Mesothelial cell of epicardium (in vitro differentiated cells): ENCODE measurements around the gene GRB10. TPM values are rescaled to one million over a fixed set of nuclear protein-coding genes. Genes with fewer than 3 reads are reported as not detected.

Experiments
- DNase-seq, 2 experiments: peaks; one replicate each; pipeline ENCODE4 v3.0.0; 2021; ENCODE audit warnings: low spot score in 2 of 2; ENCODE audit not compliant: unreplicated experiment in 2 of 2
- H3K27ac Mint-ChIP-seq: 2 replicates; pipeline ENCODE4 v1.8.0; 2021; ENCODE audit warnings: mixed read lengths
- H3K27me3 Mint-ChIP-seq: 2 replicates; pipeline ENCODE4 v1.8.0; 2021; ENCODE audit warnings: low read depth, mixed read lengths
- H3K36me3 Mint-ChIP-seq: 2 replicates; pipeline ENCODE4 v1.8.0; 2021; ENCODE audit warnings: mixed read lengths
- H3K4me1 Mint-ChIP-seq: 2 replicates; pipeline ENCODE4 v1.8.0; 2021; ENCODE audit warnings: mixed read lengths
- H3K4me3 Mint-ChIP-seq: 2 replicates; pipeline ENCODE4 v1.8.0; 2021; ENCODE audit warnings: mild to moderate bottlenecking, moderate library complexity, mixed read lengths
- H3K9me3 Mint-ChIP-seq: 2 replicates; pipeline ENCODE4 v1.8.0; 2021; ENCODE audit warnings: mixed read lengths
- CTCF ChIP-seq: fragments of 200-600 bp; sonication (generic); IDR thresholded peaks from one replicate; pipeline ENCODE4 v1.5.0; 2021; ENCODE audit warnings: antibody characterized with exemption; ENCODE audit not compliant: unreplicated experiment
- total RNA-seq: library from RNA; stranded (reverse); gene quantifications from 3 replicates; pipeline ENCODE4 v1.2.1, GENCODE V29; 2021

GRB10 gene
- total RNA-seq, 1 donor from 2014 or later = 59.2 TPM

DNA sequence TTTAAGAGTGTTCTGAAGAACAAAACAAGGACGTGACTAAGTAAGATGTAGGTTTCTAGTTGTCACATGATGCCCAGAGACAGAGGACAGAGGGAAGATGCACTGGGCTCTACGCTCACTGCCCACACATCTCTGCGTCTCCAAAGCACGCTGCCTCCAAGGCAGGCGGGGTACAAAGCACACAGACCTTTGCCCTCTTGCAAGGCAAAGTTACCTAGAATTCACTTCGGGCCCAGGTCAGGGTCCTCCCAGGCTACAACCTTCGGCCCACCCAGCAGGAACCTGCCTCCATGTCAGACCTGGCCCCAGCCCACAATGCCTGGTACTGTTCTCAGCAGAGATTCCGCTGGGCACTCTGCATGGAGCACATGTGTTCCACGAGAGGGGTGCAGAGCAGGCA lies 26.5 kb downstream of the GRB10 start:
- H3K36me3 Mint-ChIP-seq = no peaks in the 10 kb centered on the region
- no peak for DNase-seq
- H3K4me3 Mint-ChIP-seq = no peak overlapping the region
- H3K9me3 Mint-ChIP-seq = no peaks in the 10 kb centered on the region
- H3K4me1 Mint-ChIP-seq = peaks cover 18% of the 10 kb centered on the region
- no peaks in the 10 kb centered on the region for H3K27me3 Mint-ChIP-seq
- no peak overlapping the region for H3K27ac Mint-ChIP-seq
- TF ChIP-seq CTCF = no peak

GRCh38 chr7:50754684-50755083 lies 28.0 kb downstream of the GRB10 start:
- Mint-ChIP-seq H3K27ac (no peak overlapping the region), H3K4me1 (peaks cover 33% of the 10 kb centered on the region)

DNA sequence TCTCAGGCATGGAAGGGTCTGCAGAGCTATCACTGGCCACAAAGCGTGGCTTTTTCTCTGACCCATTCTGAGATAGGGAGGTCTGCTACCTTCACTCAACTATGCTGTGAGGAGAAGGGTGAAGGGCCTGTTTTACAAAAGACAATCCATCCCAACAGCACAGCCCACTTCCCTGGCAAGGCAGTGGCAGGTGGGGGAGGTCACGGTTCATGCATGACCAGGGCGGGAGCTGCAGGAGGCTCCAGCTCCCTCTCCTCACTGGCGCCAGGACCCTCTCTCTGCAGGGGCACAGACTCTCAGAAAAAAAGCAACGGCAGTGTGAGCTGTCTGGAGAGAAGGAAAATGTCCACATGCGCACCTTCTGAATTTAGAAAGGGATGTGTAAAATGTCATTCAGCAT lies 28.5 kb downstream of the GRB10 start:
- Mint-ChIP-seq H3K27ac (no peak overlapping the region), H3K27me3 (no peaks in the 10 kb centered on the region), H3K4me1 (peaks cover 36% of the 10 kb centered on the region), H3K9me3 (no peaks in the 10 kb centered on the region), H3K36me3 (no peaks in the 10 kb centered on the region), H3K4me3 (no peak overlapping the region)
- DNase-seq = no peak
- no peak for TF ChIP-seq CTCF

More at GRCh38 chr7:50754684-50755083, 28.0 kb downstream of the GRB10 start:
- Mint-ChIP-seq H3K9me3 (no peaks in the 10 kb centered on the region), H3K36me3 (no peaks in the 10 kb centered on the region), H3K27me3 (no peaks in the 10 kb centered on the region), H3K4me3 (no peak overlapping the region)
- no peak for DNase-seq
- no peak for TF ChIP-seq CTCF

- Mint-ChIP-seq H3K27me3 (no peaks in the 10 kb centered on the region), H3K9me3 (no peaks in the 10 kb centered on the region), H3K36me3 (peaks cover 3% of the 10 kb centered on the region), H3K4me3 (no peak overlapping the region), H3K4me1 (peaks cover 41% of the 10 kb centered on the region), H3K27ac (no peak overlapping the region)
- no peak for TF ChIP-seq CTCF
- no peak for DNase-seq
These were observed 30.3 kb downstream of the GRB10 start for GRCh38 chr7:50752422-50752821.

GRCh38 chr7:50751146-50751545 lies 31.6 kb downstream of the GRB10 start:
- H3K27me3 Mint-ChIP-seq = no peaks in the 10 kb centered on the region
- TF ChIP-seq CTCF = no peak
- H3K4me1 Mint-ChIP-seq = peaks cover 41% of the 10 kb centered on the region
- no peak overlapping the region for H3K4me3 Mint-ChIP-seq
- no peak for DNase-seq
- H3K9me3 Mint-ChIP-seq = no peaks in the 10 kb centered on the region
- peaks cover 3% of the 10 kb centered on the region for H3K36me3 Mint-ChIP-seq
- peak overlapping the region; percentile 93 for H3K27ac Mint-ChIP-seq

- DNase-seq = peak in 1 of 2 experiments; percentile 56
- Mint-ChIP-seq H3K4me3 (no peak overlapping the region), H3K9me3 (no peaks in the 10 kb centered on the region), H3K4me1 (peaks cover 41% of the 10 kb centered on the region), H3K27ac (peak overlapping the region; percentile 93), H3K27me3 (no peaks in the 10 kb centered on the region), H3K36me3 (peaks cover 3% of the 10 kb centered on the region)
- TF ChIP-seq CTCF = no peak
These were observed 32.8 kb downstream of the GRB10 start for GRCh38 chr7:50749896-50750295.
